H9 (cell line): ENCODE results near the gene INSM1. TPM values are rescaled to one million over a fixed set of nuclear protein-coding genes. Genes with fewer than 3 reads are reported as not detected.
A peak's percentile ranks its signal among the peaks of the same experiment; 100 is the strongest.

Experiments
- DNase-seq: peaks from one replicate; pipeline ENCODE4 v3.0.0-alpha.2; 2017
- H2AFZ ChIP-seq: one replicate; pipeline ENCODE4 v1.6.1; 2013; ENCODE audit warnings: mild to moderate bottlenecking, low read length, control low read depth, moderate library complexity
- H2AK5ac ChIP-seq: 2 replicates; pipeline ENCODE4 v1.6.1; 2013; ENCODE audit warnings: low read length, control low read depth, mixed read lengths; ENCODE audit not compliant: insufficient read length
- H2BK120ac ChIP-seq: one replicate; pipeline ENCODE4 v1.6.1; 2013; ENCODE audit warnings: low read depth, mild to moderate bottlenecking, low read length, control low read depth, inconsistent platforms; ENCODE audit not compliant: poor library complexity, severe bottlenecking
- H2BK12ac ChIP-seq: 2 replicates; pipeline ENCODE4 v1.6.1; 2013; ENCODE audit warnings: low read length, control low read depth, mixed read lengths, low read depth; ENCODE audit not compliant: insufficient read length
- H2BK15ac ChIP-seq: 2 replicates; pipeline ENCODE4 v1.6.1; 2013; ENCODE audit warnings: low read depth, low read length, control low read depth
- H2BK20ac ChIP-seq: one replicate; pipeline ENCODE4 v1.6.1; 2013; ENCODE audit warnings: low read depth, mild to moderate bottlenecking, low read length, control low read depth, inconsistent platforms; ENCODE audit not compliant: poor library complexity, severe bottlenecking
- H2BK5ac ChIP-seq: 2 replicates; pipeline ENCODE4 v1.6.1; 2013; ENCODE audit warnings: low read length, control low read depth, mixed read lengths; ENCODE audit not compliant: insufficient read length
- H3K14ac ChIP-seq: 2 replicates; pipeline ENCODE4 v1.6.1; 2013; ENCODE audit warnings: low read length, control low read depth; ENCODE audit not compliant: insufficient read depth
- H3K18ac ChIP-seq: 2 replicates; pipeline ENCODE4 v1.6.1; 2013; ENCODE audit warnings: low read depth, mild to moderate bottlenecking, mixed read lengths, low read length, control low read depth; ENCODE audit not compliant: insufficient read length
- H3K23ac ChIP-seq: 2 replicates; pipeline ENCODE4 v1.6.1; 2013; ENCODE audit warnings: low read length, control low read depth, mixed read lengths, low read depth; ENCODE audit not compliant: insufficient read length
- H3K23me2 ChIP-seq: 2 replicates; pipeline ENCODE4 v1.6.1; 2013; ENCODE audit warnings: low read depth, mild to moderate bottlenecking, mixed read lengths, low read length, control low read depth; ENCODE audit not compliant: insufficient read length, poor library complexity, severe bottlenecking
- H3K27ac ChIP-seq: 2 replicates; pipeline ENCODE4 v1.5.1; 2013; ENCODE audit warnings: low read length, control low read depth, mixed read lengths, low read depth; ENCODE audit not compliant: insufficient read length
- H3K27me3 ChIP-seq: 2 replicates; pipeline ENCODE4 v1.6.1; 2013; ENCODE audit warnings: low read length, control low read depth, inconsistent platforms; ENCODE audit not compliant: insufficient read depth
- H3K4ac ChIP-seq: 2 replicates; pipeline ENCODE4 v1.6.1; 2013; ENCODE audit warnings: low read depth, mild to moderate bottlenecking, control low read depth, inconsistent platforms, low read length, moderate library complexity
- H3K4me1 ChIP-seq: 2 replicates; pipeline ENCODE4 v1.6.1; 2013; ENCODE audit warnings: low read length, control low read depth, inconsistent platforms; ENCODE audit not compliant: insufficient read depth
- H3K4me2 ChIP-seq: 2 replicates; pipeline ENCODE4 v1.6.1; 2013; ENCODE audit warnings: low read length, control low read depth, mixed read lengths; ENCODE audit not compliant: insufficient read length, insufficient read depth
- H3K56ac ChIP-seq: 2 replicates; pipeline ENCODE4 v1.6.1; 2013; ENCODE audit warnings: low read depth, mild to moderate bottlenecking, mixed read lengths, low read length, control low read depth; ENCODE audit not compliant: insufficient read length
- H3K79me1 ChIP-seq: 2 replicates; pipeline ENCODE4 v1.6.1; 2013; ENCODE audit warnings: low read depth, mild to moderate bottlenecking, moderate library complexity, low read length, control low read depth, inconsistent platforms; ENCODE audit not compliant: insufficient read depth, poor library complexity, severe bottlenecking
- H3K79me2 ChIP-seq: 2 replicates; pipeline ENCODE4 v1.6.1; 2013; ENCODE audit warnings: low read length, control low read depth, inconsistent platforms; ENCODE audit not compliant: insufficient read depth
- H3K9ac ChIP-seq: 2 replicates; pipeline ENCODE4 v1.6.1; 2013; ENCODE audit warnings: low read length, control low read depth, mixed read lengths; ENCODE audit not compliant: insufficient read length; ENCODE audit errors: extremely low read depth
- H3K9me3 ChIP-seq: one replicate; pipeline ENCODE4 v1.6.1; 2013; ENCODE audit warnings: low read depth, low read length, inconsistent platforms; ENCODE audit not compliant: control insufficient read depth
- H3T11ph ChIP-seq: one replicate; pipeline ENCODE4 v1.6.1; 2013; ENCODE audit warnings: mild to moderate bottlenecking, low read length, control low read depth, inconsistent platforms
- H4K20me1 ChIP-seq: one replicate; pipeline ENCODE4 v1.6.1; 2013; ENCODE audit not compliant: control insufficient read depth, insufficient read length, insufficient read depth
- H4K5ac ChIP-seq: 2 replicates; pipeline ENCODE4 v1.6.1; 2013; ENCODE audit warnings: low read depth, mild to moderate bottlenecking, mixed read lengths, low read length, control low read depth; ENCODE audit not compliant: insufficient read length
- H4K8ac ChIP-seq: replicated peaks from 2 replicates; pipeline ENCODE4 v1.6.1; 2013; ENCODE audit warnings: low read length, control low read depth, mixed read lengths, low read depth; ENCODE audit not compliant: insufficient read length
- H4K91ac ChIP-seq: 2 replicates; pipeline ENCODE4 v1.6.1; 2013; ENCODE audit warnings: low read depth, mild to moderate bottlenecking, moderate library complexity, mixed read lengths, low read length, control low read depth; ENCODE audit not compliant: insufficient read length
- H3K27ac Mint-ChIP-seq, 3 experiments: 2 replicates in 2 of 3; 3 replicates in 1 of 3; pipeline ENCODE4 v1.8.0; 2020 to 2021; ENCODE audit warnings: mixed read lengths in 3 of 3, mild to moderate bottlenecking in 1 of 3, moderate library complexity in 1 of 3
- H3K27me3 Mint-ChIP-seq: 2 replicates; pipeline ENCODE4 v1.8.0; 2021; ENCODE audit warnings: low read depth, mild to moderate bottlenecking, moderate library complexity, mixed read lengths
- H3K36me3 Mint-ChIP-seq, 3 experiments: 2 replicates in 2 of 3; 3 replicates in 1 of 3; pipeline ENCODE4 v1.8.0; 2020 to 2021; ENCODE audit warnings: low read depth in 3 of 3, mixed read lengths in 3 of 3; ENCODE audit not compliant: insufficient read depth in 1 of 3
- H3K4me1 Mint-ChIP-seq, 2 experiments: 2 replicates each; pipeline ENCODE4 v1.8.0; 2020; ENCODE audit warnings: mixed read lengths in 2 of 2
- H3K4me3 Mint-ChIP-seq, 2 experiments: 2 replicates in 1 of 2; 3 replicates in 1 of 2; pipeline ENCODE4 v1.8.0; 2020 to 2021; ENCODE audit warnings: mild to moderate bottlenecking in 2 of 2, mixed read lengths in 2 of 2, moderate library complexity in 1 of 2
- H3K9me3 Mint-ChIP-seq, 2 experiments: 2 replicates in 1 of 2; 3 replicates in 1 of 2; pipeline ENCODE4 v1.8.0; 2020; ENCODE audit warnings: mild to moderate bottlenecking in 2 of 2, mixed read lengths in 2 of 2, moderate library complexity in 1 of 2
- CTCF ChIP-seq: fragments of 200-600 bp; sonication (generic); conservative IDR thresholded peaks from 3 replicates; pipeline ENCODE4 v1.8.0; 2021; ENCODE audit warnings: antibody characterized with exemption, mild to moderate bottlenecking
- WGBS: extraction: QIAGEN DNeasy Blood & Tissue Kit; methylation state at CpG from one replicate; pipeline ENCODE4 v1.1.7; 2013; ENCODE audit warnings: missing lambda C conversion rate, low lambda C conversion rate, mixed read lengths; ENCODE audit not compliant: insufficient read length; ENCODE audit errors: extremely low coverage; 5-methylcytosine and 5-hydroxymethylcytosine counted together
- total RNA-seq: library from RNA; stranded (reverse); gene quantifications from 2 replicates; pipeline ENCODE4 v1.2.1, GENCODE V29; 2021

INSM1 gene
- total RNA-seq, 1 experiment from 2014 or later: 0.83 TPM

DNA sequence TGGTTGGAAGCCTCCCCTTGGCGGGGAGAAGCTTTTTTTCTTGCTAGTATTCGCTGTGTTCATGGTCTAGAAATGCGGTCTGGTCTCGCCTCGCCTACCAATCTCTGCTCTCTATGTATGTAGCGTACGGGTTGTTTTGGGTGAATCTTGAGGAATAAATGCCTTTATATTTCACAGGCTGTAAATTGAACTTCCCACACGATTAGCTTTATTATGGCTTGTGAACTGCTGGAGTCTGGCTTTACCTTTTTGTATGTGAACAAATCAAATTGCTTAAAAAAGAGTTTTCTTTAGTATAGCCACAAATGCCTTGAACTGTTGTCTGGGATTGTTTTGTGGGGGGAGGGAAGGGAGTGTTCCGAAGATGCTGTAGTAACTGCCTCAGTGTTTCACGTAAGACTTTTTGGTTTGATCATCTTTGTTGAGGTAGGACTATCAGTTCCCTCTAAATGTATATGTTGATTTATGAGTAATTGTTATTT lies 2.2 kb downstream of the INSM1 start:
- no peak overlapping the region for H3T11ph ChIP-seq
- H3K4me1 ChIP-seq: peaks cover 13% of the 10 kb centered on the region; the same call in 1 of the 2 replicates
- no peak overlapping the region for H3K9ac ChIP-seq
- H2BK120ac ChIP-seq: no peak overlapping the region
- peaks cover 21% of the 10 kb centered on the region for H3K23me2 ChIP-seq
- no peak for TF ChIP-seq CTCF
- no peak overlapping the region for H4K91ac ChIP-seq
- H2BK12ac ChIP-seq: no peak overlapping the region
- no peak for DNase-seq
- no peak overlapping the region for H3K23ac ChIP-seq
- WGBS: no CpG with 5 or more reads among the region's 10 CpGs
- no peaks in the 10 kb centered on the region for H3K9me3 ChIP-seq
- no peak overlapping the region for H2BK15ac ChIP-seq
- no peak overlapping the region for H3K56ac ChIP-seq
- peaks cover 26% of the 10 kb centered on the region; the same call in 1 of the 2 replicates for H3K27me3 ChIP-seq
- no peaks in the 10 kb centered on the region for H4K20me1 ChIP-seq
- no peaks in the 10 kb centered on the region for H3K79me1 ChIP-seq
- no peak overlapping the region for H2BK20ac ChIP-seq
- H3K36me3 Mint-ChIP-seq: no peaks in the 10 kb centered on the region; a peak in 2 of 7 replicates
- no peak overlapping the region for H3K27ac ChIP-seq
- H3K14ac ChIP-seq: no peak overlapping the region
- no peak overlapping the region for H2BK5ac ChIP-seq
- H3K4ac ChIP-seq: no peak overlapping the region
- H3K27ac Mint-ChIP-seq: no peak overlapping the region
- peak overlapping the region; percentile 69 for H3K4me2 ChIP-seq
- H3K79me2 ChIP-seq: no peaks in the 10 kb centered on the region
- no peak overlapping the region for H4K5ac ChIP-seq
- peak overlapping the region; percentile 60 to 80 for H3K4me3 Mint-ChIP-seq
- no peak overlapping the region for H4K8ac ChIP-seq
- H2AFZ ChIP-seq: no peak overlapping the region
- no peak overlapping the region for H2AK5ac ChIP-seq
- peaks cover 0 to 2% of the 10 kb centered on the region in 2 experiments; a peak in 3 of 5 replicates for H3K9me3 Mint-ChIP-seq
- H3K18ac ChIP-seq: no peak overlapping the region
- peaks cover 87% of the 10 kb centered on the region for H3K27me3 Mint-ChIP-seq
- H3K4me1 Mint-ChIP-seq: peaks cover 52 to 53% of the 10 kb centered on the region in 2 experiments
